Neutrophil (primary cell): ENCODE data around the gene G6PC3.

Experiments used
- H3K27ac ChIP-seq: fragments of 200-600 bp; sonication (generic); 2 replicates; pipeline ENCODE4 v1.5.1; 2016; ENCODE audit warnings: mild to moderate bottlenecking, moderate library complexity
- H3K27me3 ChIP-seq: fragments of 200-600 bp; sonication (generic); 2 replicates; pipeline ENCODE4 v1.6.0; 2016; ENCODE audit warnings: mild to moderate bottlenecking
- H3K36me3 ChIP-seq: fragments of 200-600 bp; sonication (generic); 2 replicates; pipeline ENCODE4 v1.5.1; 2017
- H3K4me1 ChIP-seq, 2 experiments: fragments of 200-600 bp in 1 of 2; sonication (generic) in 1 of 2; 1 replicate in 1 of 2; 2 replicates in 1 of 2; pipeline versions ENCODE4 v1.5.1 to v1.6.1; 2013 to 2016; ENCODE audit warnings: low read depth in 1 of 2, low read length in 1 of 2, mild to moderate bottlenecking in 1 of 2, moderate library complexity in 1 of 2; ENCODE audit not compliant: control insufficient read depth in 1 of 2, insufficient read depth in 1 of 2
- H3K4me3 ChIP-seq, 2 experiments: fragments of 200-600 bp in 1 of 2; sonication (generic) in 1 of 2; 1 replicate in 1 of 2; 2 replicates in 1 of 2; pipeline ENCODE4 v1.5.1; 2013 to 2016; ENCODE audit warnings: low read depth in 1 of 2, low read length in 1 of 2, mild to moderate bottlenecking in 1 of 2, moderate library complexity in 1 of 2
- H3K9me3 ChIP-seq: fragments of 200-600 bp; sonication (generic); 2 replicates; pipeline ENCODE4 v1.5.1; 2016
- TF ChIP-seq, protein P1 (sequence below): fragments of 200-600 bp; sonication (generic); IDR thresholded peaks from 2 replicates; pipeline ENCODE4 v1.5.1; 2016; ENCODE audit warnings: antibody characterized with exemption

The G6PC3 gene

DNA sequence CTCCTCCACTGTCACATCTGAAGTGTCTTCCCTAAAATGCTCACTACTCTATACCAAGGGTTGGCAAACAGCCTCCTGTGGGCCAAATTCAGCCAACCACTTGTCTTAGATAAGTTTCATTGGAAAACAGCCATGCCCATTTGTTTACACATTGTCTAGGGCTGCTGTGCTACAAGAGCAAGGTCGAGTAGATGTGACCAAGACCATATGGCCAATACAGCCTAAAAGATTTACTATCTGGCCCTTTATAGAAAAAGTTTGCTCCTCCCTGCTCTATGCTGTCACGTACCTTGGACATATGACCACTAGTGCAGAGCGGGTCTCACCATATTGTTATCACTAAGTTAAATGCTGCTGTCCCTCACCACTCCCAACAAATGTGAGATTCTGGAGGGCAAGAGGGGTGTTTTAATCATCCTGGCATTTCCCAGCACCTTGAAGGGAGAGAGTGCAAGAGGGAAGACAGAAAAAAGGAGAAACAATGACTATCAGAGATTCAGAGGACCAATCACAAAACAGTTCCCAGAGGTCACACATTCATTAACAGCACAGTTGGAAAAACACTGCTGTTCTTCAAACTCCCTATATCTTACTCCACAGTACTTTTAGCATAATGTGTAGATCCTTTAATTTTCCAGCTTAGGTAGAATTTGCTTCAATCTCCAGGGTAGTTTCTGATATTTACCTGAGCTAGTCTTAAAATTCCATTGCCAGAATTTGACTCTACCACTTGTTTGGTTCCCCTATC is 17.2 kb upstream of the G6PC3 start:
- Histone ChIP-seq H3K4me3 (no peak overlapping the region), H3K27me3 (no peaks in the 10 kb centered on the region), H3K4me1 (no peaks in the 10 kb centered on the region), H3K27ac (no peak overlapping the region), H3K9me3 (no peaks in the 10 kb centered on the region), H3K36me3 (peaks cover 52% of the 10 kb centered on the region)
- TF ChIP-seq, protein P1, sequence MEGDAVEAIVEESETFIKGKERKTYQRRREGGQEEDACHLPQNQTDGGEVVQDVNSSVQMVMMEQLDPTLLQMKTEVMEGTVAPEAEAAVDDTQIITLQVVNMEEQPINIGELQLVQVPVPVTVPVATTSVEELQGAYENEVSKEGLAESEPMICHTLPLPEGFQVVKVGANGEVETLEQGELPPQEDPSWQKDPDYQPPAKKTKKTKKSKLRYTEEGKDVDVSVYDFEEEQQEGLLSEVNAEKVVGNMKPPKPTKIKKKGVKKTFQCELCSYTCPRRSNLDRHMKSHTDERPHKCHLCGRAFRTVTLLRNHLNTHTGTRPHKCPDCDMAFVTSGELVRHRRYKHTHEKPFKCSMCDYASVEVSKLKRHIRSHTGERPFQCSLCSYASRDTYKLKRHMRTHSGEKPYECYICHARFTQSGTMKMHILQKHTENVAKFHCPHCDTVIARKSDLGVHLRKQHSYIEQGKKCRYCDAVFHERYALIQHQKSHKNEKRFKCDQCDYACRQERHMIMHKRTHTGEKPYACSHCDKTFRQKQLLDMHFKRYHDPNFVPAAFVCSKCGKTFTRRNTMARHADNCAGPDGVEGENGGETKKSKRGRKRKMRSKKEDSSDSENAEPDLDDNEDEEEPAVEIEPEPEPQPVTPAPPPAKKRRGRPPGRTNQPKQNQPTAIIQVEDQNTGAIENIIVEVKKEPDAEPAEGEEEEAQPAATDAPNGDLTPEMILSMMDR, result no peak

DNA sequence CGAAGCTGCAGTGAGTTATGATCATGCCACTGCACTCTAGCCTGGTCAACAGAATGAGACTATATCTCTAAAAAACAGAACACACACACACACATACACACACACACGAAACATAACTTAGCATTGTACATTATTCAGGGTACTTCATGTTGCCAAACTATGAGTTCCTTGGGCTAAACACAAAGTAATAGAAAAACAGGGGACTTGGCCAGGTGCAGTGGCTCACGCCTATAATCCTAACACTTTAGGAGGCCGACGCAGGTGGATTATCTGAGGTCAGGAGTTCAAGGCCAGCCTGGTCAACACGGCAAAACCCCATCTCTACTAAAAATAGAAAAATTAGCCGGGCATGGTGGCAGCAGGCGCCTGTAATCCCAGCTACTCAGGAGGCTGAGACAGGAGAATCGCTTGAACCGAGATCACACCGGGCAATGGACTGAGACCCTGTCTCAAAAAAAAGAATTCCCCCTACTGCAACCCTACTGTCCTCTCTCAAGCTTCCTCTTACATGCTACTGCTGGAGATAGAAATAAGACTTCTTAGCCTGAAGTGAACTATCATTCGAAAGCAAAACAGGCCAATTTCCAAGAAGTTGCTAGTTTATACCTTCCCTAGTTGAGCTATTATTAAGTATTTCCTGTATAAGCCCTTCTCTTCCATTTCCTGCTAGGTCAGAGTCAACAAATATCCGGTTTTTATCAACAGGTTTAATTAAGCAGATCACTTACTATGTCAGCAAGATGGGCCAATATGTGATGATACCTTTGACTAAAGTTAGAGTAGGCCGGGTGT is 11.2 kb upstream of the G6PC3 start:
- Histone ChIP-seq H3K36me3 (peaks cover 51% of the 10 kb centered on the region), H3K9me3 (no peaks in the 10 kb centered on the region), H3K27ac (no peak overlapping the region), H3K27me3 (no peaks in the 10 kb centered on the region), H3K4me3 (no peak overlapping the region), H3K4me1 (no peaks in the 10 kb centered on the region)
- TF ChIP-seq, protein P1, result no peak

DNA sequence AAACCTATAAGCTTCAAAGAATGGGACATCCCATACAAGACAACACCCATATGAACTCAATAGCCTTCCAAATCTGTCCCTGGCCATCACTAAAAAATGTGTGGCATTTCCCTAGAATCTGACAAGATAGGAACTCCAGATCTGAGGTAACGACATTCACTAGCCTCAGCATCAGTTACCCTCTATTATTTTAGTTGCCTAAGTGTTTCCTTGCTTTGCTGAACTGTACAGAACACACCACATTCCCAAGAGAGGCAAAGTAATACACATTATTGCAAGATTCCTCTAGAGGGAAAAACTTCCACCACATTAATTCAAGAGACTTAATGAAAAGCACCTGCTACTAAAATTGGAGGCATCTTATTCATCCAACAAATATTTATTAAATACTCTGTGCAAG is 9.1 kb upstream of the G6PC3 start:
- H3K36me3 ChIP-seq, result peaks cover 45% of the 10 kb centered on the region
- H3K27ac ChIP-seq, result no peak overlapping the region
- no peaks in the 10 kb centered on the region for H3K27me3 ChIP-seq
- H3K4me3 ChIP-seq, result no peak overlapping the region
- H3K9me3 ChIP-seq, result no peaks in the 10 kb centered on the region
- H3K4me1 ChIP-seq, result peaks cover 9 to 10% of the 10 kb centered on the region in 2 experiments
- TF ChIP-seq, protein P1, result no peak

DNA sequence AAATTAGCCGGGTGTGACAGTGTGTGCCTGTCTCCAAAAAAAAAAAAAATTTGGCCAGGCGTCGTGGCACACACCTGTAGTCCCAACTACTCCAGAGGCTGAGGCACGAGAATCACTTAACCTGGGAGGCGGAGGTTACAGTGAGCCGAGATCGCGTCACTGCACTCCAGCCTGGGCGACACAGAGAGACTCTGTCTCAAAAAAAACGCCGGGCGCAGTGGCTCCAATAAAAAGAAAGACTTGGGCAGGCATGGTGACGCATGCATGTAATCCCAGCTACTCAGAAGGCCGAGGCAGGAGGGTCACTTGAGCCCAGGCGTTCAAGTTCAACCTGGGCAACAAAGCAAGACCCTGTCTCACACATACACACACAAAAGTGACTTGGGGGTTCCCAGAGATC is 7.7 kb upstream of the G6PC3 start:
- H3K9me3 ChIP-seq, result no peaks in the 10 kb centered on the region
- no peak overlapping the region for H3K4me3 ChIP-seq
- TF ChIP-seq, protein P1, result no peak
- H3K4me1 ChIP-seq, result peaks cover 23 to 24% of the 10 kb centered on the region in 2 experiments
- H3K36me3 ChIP-seq, result peaks cover 45% of the 10 kb centered on the region
- no peak overlapping the region for H3K27ac ChIP-seq
- H3K27me3 ChIP-seq, result no peaks in the 10 kb centered on the region

DNA sequence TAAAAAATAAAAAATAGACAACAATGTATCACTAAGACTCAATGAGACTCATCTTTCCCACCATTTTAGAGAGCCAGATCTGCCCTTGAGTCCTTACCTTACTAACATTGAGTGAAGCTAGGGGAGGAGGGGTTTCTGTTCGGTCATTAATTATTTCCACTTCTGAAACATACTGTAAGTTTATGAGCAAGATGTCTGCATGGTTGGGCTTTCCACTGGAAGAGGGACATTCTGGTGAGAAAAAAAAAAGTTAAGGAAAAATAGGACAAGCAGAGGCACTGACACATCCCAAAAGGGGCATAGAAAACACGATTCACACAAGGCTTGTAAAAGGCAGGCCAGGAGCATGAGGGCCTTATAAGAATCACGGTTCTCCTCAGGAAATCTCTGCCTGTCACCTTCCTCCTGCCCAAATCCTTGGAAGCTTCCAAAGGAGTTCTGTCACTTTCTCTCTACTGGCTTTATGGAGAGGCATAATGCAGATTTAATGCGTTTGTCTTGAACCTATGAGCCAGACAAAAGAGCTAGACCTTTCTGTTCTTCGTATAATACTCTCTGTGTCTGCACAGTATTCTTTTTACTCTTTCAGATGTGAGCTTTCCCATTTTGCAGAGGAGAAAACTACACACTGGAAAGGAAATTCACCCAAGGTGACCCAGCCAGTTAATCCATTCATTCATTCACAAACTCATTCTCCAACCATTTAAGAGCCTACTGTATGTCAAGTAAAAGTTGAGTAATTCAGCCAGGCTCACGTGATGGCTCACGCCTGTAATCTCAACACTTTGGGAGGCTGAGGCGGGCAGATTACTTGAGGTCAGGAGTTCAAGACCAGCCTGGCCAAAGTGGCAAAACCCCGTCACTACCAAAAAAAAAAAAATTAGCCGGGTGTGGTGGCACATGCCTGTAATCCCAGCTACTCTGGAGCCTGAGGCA is 6.6 kb upstream of the G6PC3 start:
- Histone ChIP-seq H3K4me3 (no peak overlapping the region), H3K4me1 (peaks cover 24% of the 10 kb centered on the region in 2 experiments), H3K9me3 (no peaks in the 10 kb centered on the region), H3K36me3 (peaks cover 38% of the 10 kb centered on the region), H3K27me3 (no peaks in the 10 kb centered on the region), H3K27ac (no peak overlapping the region)
- TF ChIP-seq, protein P1, result no peak
